Measurements from ENCODE around the gene LACTBL1.

LACTBL1 gene

GRCh38 chr1:22916471-22916820 lies 56.2 kb downstream of the LACTBL1 start:
- Histone ChIP-seq H3K4me2 (ENCODE audit: low read depth, low read length, poor library complexity, severe bottlenecking) (no peak overlapping the region), H3K9me2 (replicated peaks; ENCODE audit: insufficient read depth, low read length) (no peaks in the 10 kb centered on the region), H3F3A (ENCODE audit: insufficient read depth) (no peaks in the 10 kb centered on the region), H3K36me3 (ENCODE audit: low read length) (no peaks in the 10 kb centered on the region), H2AFZ (ENCODE audit: low read depth, low read length, severe bottlenecking) (no peak overlapping the region), H3K79me2 (ENCODE audit: insufficient read depth, low read length) (no peaks in the 10 kb centered on the region), H3K9me3 (ENCODE audit: insufficient read depth, low read length) (no peaks in the 10 kb centered on the region), H3K27ac (ENCODE audit: low read depth, low read length) (no peak overlapping the region), H3K9ac (ENCODE audit: low read length) (no peak overlapping the region), H4K20me1 (ENCODE audit: low read depth, low read length) (no peaks in the 10 kb centered on the region), H3K4me3 (ENCODE audit: insufficient read depth, low read length, poor library complexity, severe bottlenecking) (no peak overlapping the region), H3K27me3 (ENCODE audit: low read length) (no peaks in the 10 kb centered on the region)
- TF ChIP-seq EZH2phosphoT487 (conservative IDR thresholded peaks at IDR 0.05; ENCODE audit: low read length), result no peak

- Histone ChIP-seq H4K20me1 (ENCODE audit: low read depth, low read length) (no peaks in the 10 kb centered on the region), H3K27me3 (ENCODE audit: low read length) (no peaks in the 10 kb centered on the region), H3K9me2 (replicated peaks; ENCODE audit: insufficient read depth, low read length) (no peaks in the 10 kb centered on the region), H3K36me3 (ENCODE audit: low read length) (no peaks in the 10 kb centered on the region), H3K9me3 (ENCODE audit: insufficient read depth, low read length) (no peaks in the 10 kb centered on the region), H3K4me3 (ENCODE audit: insufficient read depth, low read length, poor library complexity, severe bottlenecking) (no peak overlapping the region), H3K27ac (ENCODE audit: low read depth, low read length) (no peak overlapping the region), H3F3A (ENCODE audit: insufficient read depth) (no peaks in the 10 kb centered on the region), H3K4me2 (ENCODE audit: low read depth, low read length, poor library complexity, severe bottlenecking) (no peak overlapping the region), H3K9ac (ENCODE audit: low read length) (no peak overlapping the region), H3K79me2 (ENCODE audit: insufficient read depth, low read length) (no peaks in the 10 kb centered on the region), H2AFZ (ENCODE audit: low read depth, low read length, severe bottlenecking) (no peak overlapping the region)
- no peak for TF ChIP-seq CTCF (IDR thresholded peaks at IDR 0.05; ENCODE audit: insufficient read depth, low read length, poor library complexity, severe bottlenecking)
- no peak for TF ChIP-seq EZH2phosphoT487 (conservative IDR thresholded peaks at IDR 0.05; ENCODE audit: low read length)
Measured at GRCh38 chr1:22915816-22916470, 56.7 kb downstream of the LACTBL1 start.

GRCh38 chr1:22915231-22915630 lies 57.4 kb downstream of the LACTBL1 start:
- Histone ChIP-seq H3K79me2 (ENCODE audit: insufficient read depth, low read length) (no peaks in the 10 kb centered on the region), H3K27me3 (ENCODE audit: low read length) (no peaks in the 10 kb centered on the region), H4K20me1 (ENCODE audit: low read depth, low read length) (no peaks in the 10 kb centered on the region), H3K9me2 (replicated peaks; ENCODE audit: insufficient read depth, low read length) (no peaks in the 10 kb centered on the region), H3K36me3 (ENCODE audit: low read length) (no peaks in the 10 kb centered on the region), H3K27ac (ENCODE audit: low read depth, low read length) (no peak overlapping the region), H3K9me3 (ENCODE audit: insufficient read depth, low read length) (no peaks in the 10 kb centered on the region), H2AFZ (ENCODE audit: low read depth, low read length, severe bottlenecking) (no peak overlapping the region), H3K4me2 (ENCODE audit: low read depth, low read length, poor library complexity, severe bottlenecking) (no peak overlapping the region), H3K9ac (ENCODE audit: low read length) (no peak overlapping the region), H3F3A (ENCODE audit: insufficient read depth) (no peaks in the 10 kb centered on the region), H3K4me3 (ENCODE audit: insufficient read depth, low read length, poor library complexity, severe bottlenecking) (no peak overlapping the region)
- no peak for TF ChIP-seq CTCF (IDR thresholded peaks at IDR 0.05; ENCODE audit: insufficient read depth, low read length, poor library complexity, severe bottlenecking)
- no peak for TF ChIP-seq EZH2phosphoT487 (conservative IDR thresholded peaks at IDR 0.05; ENCODE audit: low read length)

- no peaks in the 10 kb centered on the region for H4K20me1 ChIP-seq (ENCODE audit: low read depth, low read length)
- H3K27ac ChIP-seq (ENCODE audit: low read depth, low read length), result no peak overlapping the region
- H3K4me3 ChIP-seq (ENCODE audit: insufficient read depth, low read length, poor library complexity, severe bottlenecking), result no peak overlapping the region
- no peak overlapping the region for H3K4me2 ChIP-seq (ENCODE audit: low read depth, low read length, poor library complexity, severe bottlenecking)
- no peak overlapping the region for H3K9ac ChIP-seq (ENCODE audit: low read length)
- H3K27me3 ChIP-seq (ENCODE audit: low read length), result no peaks in the 10 kb centered on the region
- no peaks in the 10 kb centered on the region for H3K9me2 ChIP-seq (replicated peaks; ENCODE audit: insufficient read depth, low read length)
- H2AFZ ChIP-seq (ENCODE audit: low read depth, low read length, severe bottlenecking), result no peak overlapping the region
- no peaks in the 10 kb centered on the region for H3F3A ChIP-seq (ENCODE audit: insufficient read depth)
- no peaks in the 10 kb centered on the region for H3K79me2 ChIP-seq (ENCODE audit: insufficient read depth, low read length)
- TF ChIP-seq CTCF (IDR thresholded peaks at IDR 0.05; ENCODE audit: insufficient read depth, low read length, poor library complexity, severe bottlenecking), result no peak
- no peak for TF ChIP-seq EZH2phosphoT487 (conservative IDR thresholded peaks at IDR 0.05; ENCODE audit: low read length)
- no peaks in the 10 kb centered on the region for H3K36me3 ChIP-seq (ENCODE audit: low read length)
- no peaks in the 10 kb centered on the region for H3K9me3 ChIP-seq (ENCODE audit: insufficient read depth, low read length)
Measured at GRCh38 chr1:22914633-22915217, 57.9 kb downstream of the LACTBL1 start.

All from SU-DHL-6 (cell line).